ENCODE results near the gene ZFP1.

- TF ChIP-seq POLR2A (IDR thresholded peaks at IDR 0.05; ENCODE audit: low read depth, low read length) (peak; percentile 48), CEBPB (IDR thresholded peaks at IDR 0.05; ENCODE audit: low read depth, low read length) (no peak), RFX5 (IDR thresholded peaks at IDR 0.05; ENCODE audit: low read depth, low read length) (no peak), SMC3 (IDR thresholded peaks at IDR 0.05; ENCODE audit: low read depth, low read length) (no peak), RAD21 (IDR thresholded peaks at IDR 0.05; ENCODE audit: low read length) (no peak), MXI1 (IDR thresholded peaks at IDR 0.05; ENCODE audit: borderline replicate concordance, low read depth, low read length) (no peak), RCOR1 (IDR thresholded peaks at IDR 0.05; ENCODE audit: insufficient replicate concordance, low read length) (no peak), MAFK (IDR thresholded peaks at IDR 0.05; ENCODE audit: low read depth, low read length) (no peak), CHD1 (IDR thresholded peaks at IDR 0.05; ENCODE audit: low read depth, low read length) (no peak), FOS (IDR thresholded peaks at IDR 0.05; ENCODE audit: low read depth, low read length) (no peak), MAZ (IDR thresholded peaks at IDR 0.05; ENCODE audit: borderline replicate concordance, low read depth, low read length) (peak; percentile 8; the same call in 1 of the 2 replicates)
- TF ChIP-seq, protein P1, sequence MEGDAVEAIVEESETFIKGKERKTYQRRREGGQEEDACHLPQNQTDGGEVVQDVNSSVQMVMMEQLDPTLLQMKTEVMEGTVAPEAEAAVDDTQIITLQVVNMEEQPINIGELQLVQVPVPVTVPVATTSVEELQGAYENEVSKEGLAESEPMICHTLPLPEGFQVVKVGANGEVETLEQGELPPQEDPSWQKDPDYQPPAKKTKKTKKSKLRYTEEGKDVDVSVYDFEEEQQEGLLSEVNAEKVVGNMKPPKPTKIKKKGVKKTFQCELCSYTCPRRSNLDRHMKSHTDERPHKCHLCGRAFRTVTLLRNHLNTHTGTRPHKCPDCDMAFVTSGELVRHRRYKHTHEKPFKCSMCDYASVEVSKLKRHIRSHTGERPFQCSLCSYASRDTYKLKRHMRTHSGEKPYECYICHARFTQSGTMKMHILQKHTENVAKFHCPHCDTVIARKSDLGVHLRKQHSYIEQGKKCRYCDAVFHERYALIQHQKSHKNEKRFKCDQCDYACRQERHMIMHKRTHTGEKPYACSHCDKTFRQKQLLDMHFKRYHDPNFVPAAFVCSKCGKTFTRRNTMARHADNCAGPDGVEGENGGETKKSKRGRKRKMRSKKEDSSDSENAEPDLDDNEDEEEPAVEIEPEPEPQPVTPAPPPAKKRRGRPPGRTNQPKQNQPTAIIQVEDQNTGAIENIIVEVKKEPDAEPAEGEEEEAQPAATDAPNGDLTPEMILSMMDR (conservative IDR thresholded peaks at IDR 0.05; ENCODE audit: low read depth, low read length) = no peak
- TF ChIP-seq, protein P2, sequence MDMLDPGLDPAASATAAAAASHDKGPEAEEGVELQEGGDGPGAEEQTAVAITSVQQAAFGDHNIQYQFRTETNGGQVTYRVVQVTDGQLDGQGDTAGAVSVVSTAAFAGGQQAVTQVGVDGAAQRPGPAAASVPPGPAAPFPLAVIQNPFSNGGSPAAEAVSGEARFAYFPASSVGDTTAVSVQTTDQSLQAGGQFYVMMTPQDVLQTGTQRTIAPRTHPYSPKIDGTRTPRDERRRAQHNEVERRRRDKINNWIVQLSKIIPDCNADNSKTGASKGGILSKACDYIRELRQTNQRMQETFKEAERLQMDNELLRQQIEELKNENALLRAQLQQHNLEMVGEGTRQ (IDR thresholded peaks at IDR 0.05; ENCODE audit: low read depth, low read length) = peak; percentile 12; the same call in 1 of the 2 replicates
Measured at GRCh38 chr16:75148311-75149195, at the start of gene ZFP1.

All from IMR-90 (cell line).